GM20000 (cell line): ENCODE results near the gene GRAMD2B.
A peak's percentile ranks its signal among the peaks of the same experiment; 100 is the strongest.
"Not testable (repeated sequence)": the region's sequence is repeated elsewhere in the genome, so short reads cannot be mapped to it uniquely, and the experiment has no call there.

Experiments used
- DNase-seq: peaks from one replicate; pipeline ENCODE4 v3.0.0; 2012; ENCODE audit warnings: low spot score
- CTCF ChIP-seq: IDR thresholded peaks from 2 replicates; pipeline ENCODE4 v1.5.1; 2012; ENCODE audit warnings: mild to moderate bottlenecking, control low read depth; ENCODE audit errors: extremely low read depth, missing control alignments

GRAMD2B gene, protein sequence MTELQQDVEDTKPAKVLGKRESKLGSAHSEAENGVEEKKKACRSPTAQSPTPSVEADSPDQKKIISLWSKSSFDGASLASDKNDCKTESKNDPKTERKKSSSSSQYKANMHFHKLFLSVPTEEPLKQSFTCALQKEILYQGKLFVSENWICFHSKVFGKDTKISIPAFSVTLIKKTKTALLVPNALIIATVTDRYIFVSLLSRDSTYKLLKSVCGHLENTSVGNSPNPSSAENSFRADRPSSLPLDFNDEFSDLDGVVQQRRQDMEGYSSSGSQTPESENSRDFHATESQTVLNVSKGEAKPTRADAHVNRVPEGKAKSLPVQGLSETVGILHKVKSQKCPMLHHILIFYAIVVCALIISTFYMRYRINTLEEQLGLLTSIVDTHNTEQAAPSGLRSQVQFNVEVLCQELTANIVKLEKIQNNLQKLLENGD

GRCh38 chr5:126422994-126423788 lies at the start of gene GRAMD2B:
Gene GRAMD2B (plus strand): TSS chr5:126423409. CDS start chr5:126423607, 198 bp downstream.
- TF ChIP-seq CTCF: no peak
- peak; percentile 83 for DNase-seq

DNA sequence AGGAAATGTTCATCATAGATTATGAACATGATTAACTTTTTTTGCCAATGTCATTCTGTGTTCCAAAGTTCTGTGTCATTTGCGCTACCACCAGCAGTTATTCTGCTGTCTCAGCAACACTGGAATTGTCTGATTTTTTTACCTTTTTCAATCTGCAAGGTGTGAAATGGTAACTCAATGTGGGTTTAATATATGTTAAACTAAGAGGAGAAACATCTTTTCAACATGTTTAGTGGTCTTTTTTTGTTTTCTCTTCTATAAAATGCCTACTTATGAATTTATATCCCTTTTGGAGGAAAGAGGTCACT lies 49.1 kb upstream of the GRAMD2B start:
- no peak for TF ChIP-seq CTCF
- DNase-seq: no peak

DNA sequence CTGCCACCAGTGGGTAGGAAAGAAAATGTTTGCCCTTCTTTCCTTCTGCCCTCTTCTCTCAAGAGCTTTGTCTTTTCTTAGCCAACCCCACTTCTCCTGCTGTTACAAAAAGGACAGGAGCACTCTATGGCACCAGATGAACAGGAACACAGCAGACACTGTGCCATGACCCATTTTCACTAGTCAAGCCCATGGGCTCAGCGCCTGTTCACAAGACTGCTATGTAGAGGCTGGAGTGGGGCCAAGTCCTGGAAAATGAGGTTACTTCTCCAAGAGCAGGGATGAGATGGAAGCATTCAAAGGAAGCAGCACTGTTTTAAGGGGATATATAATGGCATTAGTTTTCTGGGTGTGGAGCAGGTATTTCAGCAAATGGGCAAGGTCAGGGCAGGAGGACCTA lies 46.8 kb upstream of the GRAMD2B start:
- TF ChIP-seq CTCF: no peak
- no peak for DNase-seq

- no peak for DNase-seq
Measured at GRCh38 chr5:126377424-126377823, 45.8 kb upstream of the GRAMD2B start.

DNA sequence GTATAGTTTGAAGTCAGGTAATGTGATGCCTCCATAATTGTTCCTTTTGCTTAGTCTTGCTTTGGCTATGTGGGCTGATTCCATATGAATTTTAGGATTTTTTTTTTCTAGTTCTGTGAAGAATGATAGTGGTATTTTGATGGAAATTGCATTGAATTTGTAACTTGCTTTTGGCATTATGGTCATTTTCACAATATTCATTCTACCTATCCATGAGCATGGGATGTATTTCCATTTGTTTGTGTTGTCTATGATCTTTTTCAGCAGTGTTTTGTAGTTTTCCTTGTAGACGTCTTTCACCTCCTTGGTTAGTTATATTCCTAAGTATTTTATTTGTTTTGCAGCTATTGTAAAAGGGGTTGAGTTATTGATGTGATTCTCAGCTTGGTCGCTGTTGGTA lies 42.9 kb upstream of the GRAMD2B start:
- not testable (repeated sequence) for DNase-seq

More at GRCh38 chr5:126377424-126377823, 45.8 kb upstream of the GRAMD2B start:
- TF ChIP-seq CTCF: no peak

DNA sequence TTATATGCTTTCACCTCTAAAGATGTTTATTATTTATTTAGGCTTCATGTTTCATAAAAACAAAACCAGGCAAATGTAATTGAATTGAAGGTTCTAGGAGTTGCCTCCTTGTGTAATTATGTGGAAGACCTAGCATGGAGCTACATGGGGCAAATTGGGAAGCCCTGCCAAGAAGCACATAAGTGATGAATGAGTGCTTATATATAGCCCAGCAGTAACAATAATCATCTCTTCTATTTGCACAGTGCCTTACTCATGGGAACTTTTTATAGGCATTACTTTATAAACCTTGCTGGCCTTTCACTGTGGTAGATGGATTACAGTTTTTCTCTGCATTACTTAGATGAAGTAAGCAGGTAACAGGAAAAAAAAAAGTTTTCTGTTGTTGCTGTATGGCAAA lies 40.0 kb upstream of the GRAMD2B start:
- DNase-seq: no peak
- TF ChIP-seq CTCF: no peak

- no peak for DNase-seq
- TF ChIP-seq CTCF: no peak
Measured at GRCh38 chr5:126383776-126384175, 39.4 kb upstream of the GRAMD2B start.

GRCh38 chr5:126384985-126385384 lies 38.2 kb upstream of the GRAMD2B start:
- DNase-seq: no peak
- TF ChIP-seq CTCF: no peak
